ENCODE data around the gene RAET1E.
A peak's percentile ranks its signal among the peaks of the same experiment; 100 is the strongest.
"Not testable (repeated sequence)": the region's sequence is repeated elsewhere in the genome, so short reads cannot be mapped to it uniquely, and the experiment has no call there.

Gene RAET1E

GRCh38 chr6:149908480-149908879, 10.6 kb upstream of the RAET1E start:
- DNase-seq: not testable (repeated sequence)

GRCh38 chr6:149907317-149907716, 9.4 kb upstream of the RAET1E start:
- no peak for DNase-seq

GRCh38 chr6:149906405-149906804, 8.5 kb upstream of the RAET1E start:
- no peak for DNase-seq

- no peak for DNase-seq
Observed at GRCh38 chr6:149905911-149906371, 8.0 kb upstream of the RAET1E start.

GRCh38 chr6:149905371-149905910, 7.5 kb upstream of the RAET1E start:
- no peak for DNase-seq

GRCh38 chr6:149904661-149905370, 6.9 kb upstream of the RAET1E start:
- no peak for DNase-seq

- DNase-seq: no peak
Observed at GRCh38 chr6:149903938-149904611, 6.2 kb upstream of the RAET1E start.

- DNase-seq: no peak
Observed at GRCh38 chr6:149901444-149902140, 3.7 kb upstream of the RAET1E start.

- no peak for DNase-seq
Observed at GRCh38 chr6:149900620-149901443, 2.9 kb upstream of the RAET1E start.

- no peak for DNase-seq
Observed at GRCh38 chr6:149899926-149900619, 2.2 kb upstream of the RAET1E start.

GRCh38 chr6:149899486-149899885, 1.6 kb upstream of the RAET1E start:
- no peak for DNase-seq

- no peak for DNase-seq
Observed at GRCh38 chr6:149898966-149899365, 1.1 kb upstream of the RAET1E start.

- DNase-seq: no peak
Observed at GRCh38 chr6:149897015-149897697, 757 bp downstream of the RAET1E start.

- DNase-seq: peak in 1 of 2 donors; percentile 56
Observed at GRCh38 chr6:149896491-149896890, 1.4 kb downstream of the RAET1E start.

- peak; percentile 7 to 91 for DNase-seq
Observed at GRCh38 chr6:149895833-149896271, 2.1 kb downstream of the RAET1E start.

- no peak for DNase-seq
Observed at GRCh38 chr6:149895048-149895590, 2.8 kb downstream of the RAET1E start.

- not testable (repeated sequence) for DNase-seq
Observed at GRCh38 chr6:149891864-149892263, 6.0 kb downstream of the RAET1E start.

- no peak for DNase-seq
Observed at GRCh38 chr6:149891259-149891658, 6.7 kb downstream of the RAET1E start.

- no peak for DNase-seq
Observed at GRCh38 chr6:149890629-149891045, 7.3 kb downstream of the RAET1E start.

- DNase-seq: no peak
Observed at GRCh38 chr6:149889326-149889725, 8.6 kb downstream of the RAET1E start.

GRCh38 chr6:149888659-149889058, 9.3 kb downstream of the RAET1E start:
- no peak for DNase-seq
